GM23338 (cell line): ENCODE results near the gene TMIE. TPM values are rescaled to one million over a fixed set of nuclear protein-coding genes. Genes with fewer than 3 reads are reported as not detected.

ENCODE experiments used
- ATAC-seq: fragments of 200-7000 bp; cut with Tn5 transposase; 3 replicates; pipeline ENCODE4 v1.9.1; 2020
- DNase-seq: peaks from one replicate; pipeline ENCODE4 v3.0.0-alpha.2; 2015; ENCODE audit warnings: low spot score
- H2AFZ ChIP-seq: fragments of 200-600 bp; sonication (generic); 2 replicates; pipeline ENCODE4 v1.8.0; 2016; ENCODE audit warnings: antibody characterized with exemption, mild to moderate bottlenecking, moderate library complexity
- H3F3A ChIP-seq: fragments of 200-600 bp; sonication (generic); replicated peaks from 2 replicates; pipeline ENCODE4 v1.8.0; 2017; ENCODE audit warnings: antibody characterized with exemption, mixed run types, low read depth
- H3K27ac ChIP-seq: fragments of 200-600 bp; sonication (generic); 2 replicates; pipeline ENCODE4 v1.6.1; 2016; ENCODE audit warnings: low read depth
- H3K27me3 ChIP-seq: fragments of 200-600 bp; sonication (generic); 2 replicates; pipeline ENCODE4 v1.8.0; 2016; ENCODE audit warnings: mild to moderate bottlenecking, mixed run types, moderate library complexity; ENCODE audit not compliant: insufficient read depth
- H3K36me3 ChIP-seq: fragments of 200-600 bp; sonication (generic); 2 replicates; pipeline ENCODE4 v1.8.0; 2016; ENCODE audit warnings: mild to moderate bottlenecking; ENCODE audit not compliant: insufficient read depth
- H3K4me1 ChIP-seq: fragments of 200-600 bp; sonication (generic); 2 replicates; pipeline ENCODE4 v1.8.0; 2016; ENCODE audit warnings: mild to moderate bottlenecking, moderate library complexity; ENCODE audit not compliant: insufficient read depth
- H3K4me2 ChIP-seq: fragments of 200-600 bp; sonication (generic); 2 replicates; pipeline ENCODE4 v1.7.1; 2017; ENCODE audit warnings: mixed run types
- H3K4me3 ChIP-seq: fragments of 200-600 bp; sonication (generic); 2 replicates; pipeline ENCODE4 v1.6.1; 2016; ENCODE audit warnings: mixed run types
- H3K79me2 ChIP-seq: fragments of 200-600 bp; sonication (generic); replicated peaks from 2 replicates; pipeline ENCODE4 v1.8.0; 2017; ENCODE audit warnings: mild to moderate bottlenecking; ENCODE audit not compliant: insufficient read depth
- H3K9me2 ChIP-seq: fragments of 200-600 bp; sonication (generic); 2 replicates; pipeline ENCODE4 v1.8.0; 2017; ENCODE audit not compliant: insufficient read depth
- H4K20me1 ChIP-seq: fragments of 200-600 bp; sonication (generic); replicated peaks from 2 replicates; pipeline ENCODE4 v1.8.0; 2017; ENCODE audit warnings: mild to moderate bottlenecking; ENCODE audit not compliant: insufficient read depth
- H3K27ac Mint-ChIP-seq: 2 replicates; pipeline ENCODE4 v1.8.0; 2020; ENCODE audit warnings: inconsistent platforms, mild to moderate bottlenecking, moderate library complexity, mixed read lengths
- H3K27me3 Mint-ChIP-seq: 3 replicates; pipeline ENCODE4 v1.8.0; 2022; ENCODE audit warnings: low read depth, mild to moderate bottlenecking, moderate library complexity, mixed read lengths, inconsistent platforms; ENCODE audit not compliant: insufficient read depth, poor library complexity
- H3K36me3 Mint-ChIP-seq: 3 replicates; pipeline ENCODE4 v1.8.0; 2021; ENCODE audit warnings: low read depth, mild to moderate bottlenecking, inconsistent platforms, moderate library complexity, mixed read lengths
- H3K4me1 Mint-ChIP-seq: 3 replicates; pipeline ENCODE4 v1.8.0; 2020; ENCODE audit warnings: mild to moderate bottlenecking, inconsistent platforms, mixed read lengths
- H3K4me3 Mint-ChIP-seq: 3 replicates; pipeline ENCODE4 v1.8.0; 2021; ENCODE audit warnings: moderate library complexity, mild to moderate bottlenecking, inconsistent platforms, mixed read lengths
- H3K9me3 Mint-ChIP-seq: 3 replicates; pipeline ENCODE4 v1.8.0; 2020; ENCODE audit warnings: moderate library complexity, mild to moderate bottlenecking, inconsistent platforms, mixed read lengths
- CREB1 ChIP-seq: fragments of 250-450 bp; sonication (Bioruptor Pico); IDR thresholded peaks from 2 replicates; pipeline ENCODE4 v1.5.0; 2020; ENCODE audit warnings: low read depth, mild to moderate bottlenecking, moderate library complexity
- EZH2 ChIP-seq: fragments of 200-600 bp; sonication (generic); IDR thresholded peaks from one replicate; pipeline ENCODE4 v1.8.0; 2017; ENCODE audit warnings: antibody characterized with exemption, mild to moderate bottlenecking, low read depth; ENCODE audit not compliant: unreplicated experiment
- JUNB ChIP-seq: IDR thresholded peaks from one replicate; pipeline ENCODE4 v1.6.1; 2016; ENCODE audit warnings: antibody characterized with exemption; ENCODE audit not compliant: unreplicated experiment
- POLR2AphosphoS5 ChIP-seq: IDR thresholded peaks from 2 replicates; pipeline ENCODE4 v1.6.1; 2016; ENCODE audit warnings: antibody characterized with exemption, low read depth
- polyA plus RNA-seq: library from polyadenylated mRNA; unstranded; fragments of >200 nt; fragmentation: Nextera tagmentation; extraction: Ambion mirVana; gene quantifications from 2 replicates; pipeline ENCODE4 v1.2.1, GENCODE V29; 2016
- total RNA-seq: library from RNA; depleted of rRNA; stranded (reverse); fragments of >200 nt; shearing (Covaris generic); gene quantifications from 2 replicates; pipeline ENCODE4 v1.2.3, GENCODE V29; 2014
- TF ChIP-seq, protein P1 (sequence below): fragments of 250-450 bp; sonication (Bioruptor Pico); IDR thresholded peaks from 2 replicates; pipeline ENCODE4 v1.5.0; 2020; ENCODE audit warnings: mild to moderate bottlenecking, moderate library complexity
- TF ChIP-seq, protein P2 (sequence below): IDR thresholded peaks from 2 replicates; pipeline ENCODE4 v1.6.1; 2016; ENCODE audit warnings: antibody characterized with exemption
- TF ChIP-seq, protein P3 (sequence below), 2 experiments: fragments of 200-600 bp in 1 of 2; sonication (generic) in 1 of 2; conservative IDR thresholded peaks; 2 replicates each; pipeline versions ENCODE4 v1.5.1 to v1.6.1; 2016 to 2017; ENCODE audit warnings: antibody characterized with exemption in 2 of 2, low read depth in 2 of 2, mild to moderate bottlenecking in 2 of 2, moderate library complexity in 1 of 2

Gene TMIE
- total and polyA plus RNA-seq, 2 experiments from 2014 or later = 0.84 to 1.2 TPM

DNA sequence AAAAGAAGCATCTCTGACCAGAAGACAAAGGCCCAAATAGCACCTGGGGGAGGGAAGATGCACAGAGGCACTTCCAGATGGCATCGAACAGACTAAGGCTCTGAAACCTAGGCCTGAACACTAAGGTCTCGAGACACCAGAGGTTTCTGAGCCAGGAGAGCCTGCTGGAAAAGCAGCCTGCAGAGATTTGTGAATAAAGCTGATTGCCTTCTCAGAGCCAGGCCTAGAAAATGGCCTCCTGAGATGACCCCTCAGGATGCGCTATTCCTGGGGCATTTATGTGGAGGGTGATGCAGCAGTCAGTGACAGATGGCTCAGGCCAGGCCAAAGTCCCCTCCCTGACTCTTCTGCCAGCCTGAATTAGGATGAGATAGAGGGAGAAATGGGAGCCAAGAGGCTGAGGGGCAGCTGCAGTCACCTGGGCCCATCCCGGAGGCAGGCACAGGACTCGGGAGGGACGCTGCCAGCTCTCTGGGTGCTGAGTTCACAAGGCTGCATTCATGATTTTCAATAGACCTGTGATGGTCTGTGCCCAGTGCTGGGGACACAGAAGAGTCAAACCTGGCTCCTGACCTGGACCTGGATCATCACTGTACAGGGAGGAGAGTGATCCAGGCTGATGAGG lies 9.6 kb downstream of the TMIE start:
- Histone ChIP-seq H2AFZ (no peak overlapping the region), H3K27ac (no peak overlapping the region), H3K79me2 (no peaks in the 10 kb centered on the region), H4K20me1 (no peaks in the 10 kb centered on the region), H3K4me1 (no peaks in the 10 kb centered on the region; the same call in 1 of the 2 replicates), H3K4me2 (no peak overlapping the region), H3K4me3 (no peak overlapping the region), H3K36me3 (no peaks in the 10 kb centered on the region), H3K27me3 (no peaks in the 10 kb centered on the region), H3K9me2 (no peaks in the 10 kb centered on the region), H3F3A (no peaks in the 10 kb centered on the region)
- ATAC-seq (no peak), DNase-seq (no peak)
- Mint-ChIP-seq H3K4me3 (no peak overlapping the region), H3K27ac (no peak overlapping the region; the same call in 1 of the 2 replicates), H3K27me3 (peaks cover 6% of the 10 kb centered on the region), H3K4me1 (peaks cover 7% of the 10 kb centered on the region; the same call in 2 of the 3 replicates), H3K9me3 (no peaks in the 10 kb centered on the region), H3K36me3 (no peaks in the 10 kb centered on the region)
- TF ChIP-seq CREB1 (CRISPR knock-in tag) = no peak
- no peak for TF ChIP-seq JUNB
- TF ChIP-seq, protein P1, sequence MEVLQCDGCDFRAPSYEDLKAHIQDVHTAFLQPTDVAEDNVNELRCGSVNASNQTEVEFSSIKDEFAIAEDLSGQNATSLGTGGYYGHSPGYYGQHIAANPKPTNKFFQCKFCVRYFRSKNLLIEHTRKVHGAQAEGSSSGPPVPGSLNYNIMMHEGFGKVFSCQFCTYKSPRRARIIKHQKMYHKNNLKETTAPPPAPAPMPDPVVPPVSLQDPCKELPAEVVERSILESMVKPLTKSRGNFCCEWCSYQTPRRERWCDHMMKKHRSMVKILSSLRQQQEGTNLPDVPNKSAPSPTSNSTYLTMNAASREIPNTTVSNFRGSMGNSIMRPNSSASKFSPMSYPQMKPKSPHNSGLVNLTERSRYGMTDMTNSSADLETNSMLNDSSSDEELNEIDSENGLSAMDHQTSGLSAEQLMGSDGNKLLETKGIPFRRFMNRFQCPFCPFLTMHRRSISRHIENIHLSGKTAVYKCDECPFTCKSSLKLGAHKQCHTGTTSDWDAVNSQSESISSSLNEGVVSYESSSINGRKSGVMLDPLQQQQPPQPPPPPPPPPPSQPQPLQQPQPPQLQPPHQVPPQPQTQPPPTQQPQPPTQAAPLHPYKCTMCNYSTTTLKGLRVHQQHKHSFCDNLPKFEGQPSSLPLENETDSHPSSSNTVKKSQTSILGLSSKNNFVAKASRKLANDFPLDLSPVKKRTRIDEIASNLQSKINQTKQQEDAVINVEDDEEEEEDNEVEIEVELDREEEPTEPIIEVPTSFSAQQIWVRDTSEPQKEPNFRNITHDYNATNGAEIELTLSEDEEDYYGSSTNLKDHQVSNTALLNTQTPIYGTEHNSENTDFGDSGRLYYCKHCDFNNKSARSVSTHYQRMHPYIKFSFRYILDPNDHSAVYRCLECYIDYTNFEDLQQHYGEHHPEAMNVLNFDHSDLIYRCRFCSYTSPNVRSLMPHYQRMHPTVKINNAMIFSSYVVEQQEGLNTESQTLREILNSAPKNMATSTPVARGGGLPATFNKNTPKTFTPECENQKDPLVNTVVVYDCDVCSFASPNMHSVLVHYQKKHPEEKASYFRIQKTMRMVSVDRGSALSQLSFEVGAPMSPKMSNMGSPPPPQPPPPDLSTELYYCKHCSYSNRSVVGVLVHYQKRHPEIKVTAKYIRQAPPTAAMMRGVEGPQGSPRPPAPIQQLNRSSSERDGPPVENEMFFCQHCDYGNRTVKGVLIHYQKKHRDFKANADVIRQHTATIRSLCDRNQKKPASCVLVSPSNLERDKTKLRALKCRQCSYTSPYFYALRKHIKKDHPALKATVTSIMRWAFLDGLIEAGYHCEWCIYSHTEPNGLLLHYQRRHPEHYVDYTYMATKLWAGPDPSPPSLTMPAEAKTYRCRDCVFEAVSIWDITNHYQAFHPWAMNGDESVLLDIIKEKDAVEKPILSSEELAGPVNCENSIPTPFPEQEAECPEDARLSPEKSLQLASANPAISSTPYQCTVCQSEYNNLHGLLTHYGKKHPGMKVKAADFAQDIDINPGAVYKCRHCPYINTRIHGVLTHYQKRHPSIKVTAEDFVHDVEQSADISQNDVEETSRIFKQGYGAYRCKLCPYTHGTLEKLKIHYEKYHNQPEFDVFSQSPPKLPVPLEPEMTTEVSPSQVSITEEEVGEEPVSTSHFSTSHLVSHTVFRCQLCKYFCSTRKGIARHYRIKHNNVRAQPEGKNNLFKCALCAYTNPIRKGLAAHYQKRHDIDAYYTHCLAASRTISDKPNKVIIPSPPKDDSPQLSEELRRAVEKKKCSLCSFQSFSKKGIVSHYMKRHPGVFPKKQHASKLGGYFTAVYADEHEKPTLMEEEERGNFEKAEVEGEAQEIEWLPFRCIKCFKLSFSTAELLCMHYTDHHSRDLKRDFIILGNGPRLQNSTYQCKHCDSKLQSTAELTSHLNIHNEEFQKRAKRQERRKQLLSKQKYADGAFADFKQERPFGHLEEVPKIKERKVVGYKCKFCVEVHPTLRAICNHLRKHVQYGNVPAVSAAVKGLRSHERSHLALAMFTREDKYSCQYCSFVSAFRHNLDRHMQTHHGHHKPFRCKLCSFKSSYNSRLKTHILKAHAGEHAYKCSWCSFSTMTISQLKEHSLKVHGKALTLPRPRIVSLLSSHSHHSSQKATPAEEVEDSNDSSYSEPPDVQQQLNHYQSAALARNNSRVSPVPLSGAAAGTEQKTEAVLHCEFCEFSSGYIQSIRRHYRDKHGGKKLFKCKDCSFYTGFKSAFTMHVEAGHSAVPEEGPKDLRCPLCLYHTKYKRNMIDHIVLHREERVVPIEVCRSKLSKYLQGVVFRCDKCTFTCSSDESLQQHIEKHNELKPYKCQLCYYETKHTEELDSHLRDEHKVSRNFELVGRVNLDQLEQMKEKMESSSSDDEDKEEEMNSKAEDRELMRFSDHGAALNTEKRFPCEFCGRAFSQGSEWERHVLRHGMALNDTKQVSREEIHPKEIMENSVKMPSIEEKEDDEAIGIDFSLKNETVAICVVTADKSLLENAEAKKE = no peak
- TF ChIP-seq, protein P2, sequence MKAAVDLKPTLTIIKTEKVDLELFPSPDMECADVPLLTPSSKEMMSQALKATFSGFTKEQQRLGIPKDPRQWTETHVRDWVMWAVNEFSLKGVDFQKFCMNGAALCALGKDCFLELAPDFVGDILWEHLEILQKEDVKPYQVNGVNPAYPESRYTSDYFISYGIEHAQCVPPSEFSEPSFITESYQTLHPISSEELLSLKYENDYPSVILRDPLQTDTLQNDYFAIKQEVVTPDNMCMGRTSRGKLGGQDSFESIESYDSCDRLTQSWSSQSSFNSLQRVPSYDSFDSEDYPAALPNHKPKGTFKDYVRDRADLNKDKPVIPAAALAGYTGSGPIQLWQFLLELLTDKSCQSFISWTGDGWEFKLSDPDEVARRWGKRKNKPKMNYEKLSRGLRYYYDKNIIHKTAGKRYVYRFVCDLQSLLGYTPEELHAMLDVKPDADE = no peak
- TF ChIP-seq EZH2 = no peak
- TF ChIP-seq POLR2AphosphoS5 = no peak
- TF ChIP-seq, protein P3, sequence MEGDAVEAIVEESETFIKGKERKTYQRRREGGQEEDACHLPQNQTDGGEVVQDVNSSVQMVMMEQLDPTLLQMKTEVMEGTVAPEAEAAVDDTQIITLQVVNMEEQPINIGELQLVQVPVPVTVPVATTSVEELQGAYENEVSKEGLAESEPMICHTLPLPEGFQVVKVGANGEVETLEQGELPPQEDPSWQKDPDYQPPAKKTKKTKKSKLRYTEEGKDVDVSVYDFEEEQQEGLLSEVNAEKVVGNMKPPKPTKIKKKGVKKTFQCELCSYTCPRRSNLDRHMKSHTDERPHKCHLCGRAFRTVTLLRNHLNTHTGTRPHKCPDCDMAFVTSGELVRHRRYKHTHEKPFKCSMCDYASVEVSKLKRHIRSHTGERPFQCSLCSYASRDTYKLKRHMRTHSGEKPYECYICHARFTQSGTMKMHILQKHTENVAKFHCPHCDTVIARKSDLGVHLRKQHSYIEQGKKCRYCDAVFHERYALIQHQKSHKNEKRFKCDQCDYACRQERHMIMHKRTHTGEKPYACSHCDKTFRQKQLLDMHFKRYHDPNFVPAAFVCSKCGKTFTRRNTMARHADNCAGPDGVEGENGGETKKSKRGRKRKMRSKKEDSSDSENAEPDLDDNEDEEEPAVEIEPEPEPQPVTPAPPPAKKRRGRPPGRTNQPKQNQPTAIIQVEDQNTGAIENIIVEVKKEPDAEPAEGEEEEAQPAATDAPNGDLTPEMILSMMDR (conservative IDR thresholded peaks at IDR 0.05; ENCODE audit: low read depth in 2 of 2) = no peak
